ENCODE results near the gene CLEC1A.

CLEC1A gene

DNA sequence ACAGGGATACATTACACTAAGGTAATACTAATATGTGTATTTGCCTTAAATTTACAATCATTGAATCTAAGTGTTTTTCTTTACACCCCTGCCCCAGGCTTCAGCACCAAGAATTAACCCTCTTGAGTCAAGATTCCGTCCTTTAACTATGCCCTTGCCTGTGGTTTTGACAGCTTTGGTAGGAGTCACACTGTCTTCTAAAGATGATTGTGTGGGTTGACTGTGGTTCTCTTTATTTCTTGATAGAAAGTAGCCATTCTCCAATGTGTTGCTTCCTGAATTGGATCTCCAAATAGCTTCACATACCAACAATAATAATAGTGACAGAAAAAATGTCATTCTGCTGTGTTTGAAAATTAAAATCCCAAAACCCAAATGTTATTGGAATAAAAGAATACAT is 27.6 kb upstream of the CLEC1A start:
- WGBS, 2 experiments = 100% methylated on average over 1 of the region's 1 CpG
- Histone ChIP-seq H3K4me3 (ENCODE audit: insufficient read depth, low read depth, low read length) (no peak overlapping the region), H3K9me3 (ENCODE audit: control insufficient read depth, low read length) (no peaks in the 10 kb centered on the region), H3K4me1 (ENCODE audit: control insufficient read depth, insufficient read depth, low read length) (no peaks in the 10 kb centered on the region), H3K36me3 (ENCODE audit: control insufficient read depth, insufficient read depth, low read length) (no peaks in the 10 kb centered on the region), H3K27me3 (ENCODE audit: control insufficient read depth, insufficient read depth, low read length, poor library complexity, severe bottlenecking) (no peaks in the 10 kb centered on the region), H3K27ac (ENCODE audit: insufficient read depth, low read depth, low read length, poor library complexity, severe bottlenecking) (no peak overlapping the region)

DNA sequence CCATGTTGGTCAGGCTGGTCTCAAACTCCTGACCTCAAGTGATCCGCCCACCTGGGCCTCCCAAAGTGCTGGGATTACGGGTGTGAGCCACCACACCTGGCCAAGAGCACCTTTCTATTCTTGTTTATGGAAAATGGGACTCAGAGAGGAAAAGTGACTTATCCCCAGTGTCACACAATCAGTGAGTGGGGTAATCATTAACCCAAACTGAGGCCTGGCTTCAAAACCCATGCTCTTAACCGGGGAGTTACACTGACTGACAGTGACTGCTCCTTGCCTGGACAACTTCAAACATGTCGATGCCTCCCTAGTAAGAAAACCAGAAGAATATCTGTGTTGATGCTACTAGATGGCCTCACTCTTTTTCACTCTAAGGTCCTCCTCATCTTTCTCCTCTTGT is 23.9 kb upstream of the CLEC1A start:
- no peaks in the 10 kb centered on the region for H3K36me3 ChIP-seq (ENCODE audit: control insufficient read depth, insufficient read depth, low read length)
- 81 to 88% methylated on average over 4 of the region's 4 CpGs for WGBS, 2 experiments
- no peak overlapping the region for H3K4me3 ChIP-seq (ENCODE audit: insufficient read depth, low read depth, low read length)
- H3K4me1 ChIP-seq (ENCODE audit: control insufficient read depth, insufficient read depth, low read length) = no peaks in the 10 kb centered on the region
- no peaks in the 10 kb centered on the region for H3K27me3 ChIP-seq (ENCODE audit: control insufficient read depth, insufficient read depth, low read length, poor library complexity, severe bottlenecking)
- H3K9me3 ChIP-seq (ENCODE audit: control insufficient read depth, low read length) = no peaks in the 10 kb centered on the region
- H3K27ac ChIP-seq (ENCODE audit: insufficient read depth, low read depth, low read length, poor library complexity, severe bottlenecking) = no peak overlapping the region

DNA sequence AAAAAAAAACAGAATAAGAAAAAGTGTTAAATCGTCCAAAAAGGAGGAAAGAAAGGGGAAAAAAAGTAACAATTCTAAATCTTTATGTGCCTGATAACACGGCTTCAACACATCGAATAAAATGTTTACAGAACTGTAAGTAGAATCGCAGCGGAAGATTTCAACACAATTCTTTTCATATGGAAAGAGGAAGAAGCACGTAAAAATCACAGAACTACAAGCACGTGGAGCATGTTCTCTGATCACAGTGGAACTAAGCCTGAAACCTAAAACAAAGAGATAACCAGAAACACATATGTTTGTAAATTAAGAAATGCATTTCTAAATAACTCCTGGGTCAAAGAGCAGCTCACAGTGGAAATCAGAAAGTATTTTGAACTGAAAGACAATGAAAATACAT is 22.5 kb upstream of the CLEC1A start:
- Histone ChIP-seq H3K9me3 (ENCODE audit: control insufficient read depth, low read length) (no peaks in the 10 kb centered on the region), H3K4me3 (ENCODE audit: insufficient read depth, low read depth, low read length) (no peak overlapping the region), H3K36me3 (ENCODE audit: control insufficient read depth, insufficient read depth, low read length) (no peaks in the 10 kb centered on the region), H3K4me1 (ENCODE audit: control insufficient read depth, insufficient read depth, low read length) (no peaks in the 10 kb centered on the region), H3K27ac (ENCODE audit: insufficient read depth, low read depth, low read length, poor library complexity, severe bottlenecking) (no peak overlapping the region), H3K27me3 (ENCODE audit: control insufficient read depth, insufficient read depth, low read length, poor library complexity, severe bottlenecking) (no peaks in the 10 kb centered on the region)
- 88 to 94% methylated on average over 5 to 7 of the region's 7 CpGs for WGBS, 2 experiments

DNA sequence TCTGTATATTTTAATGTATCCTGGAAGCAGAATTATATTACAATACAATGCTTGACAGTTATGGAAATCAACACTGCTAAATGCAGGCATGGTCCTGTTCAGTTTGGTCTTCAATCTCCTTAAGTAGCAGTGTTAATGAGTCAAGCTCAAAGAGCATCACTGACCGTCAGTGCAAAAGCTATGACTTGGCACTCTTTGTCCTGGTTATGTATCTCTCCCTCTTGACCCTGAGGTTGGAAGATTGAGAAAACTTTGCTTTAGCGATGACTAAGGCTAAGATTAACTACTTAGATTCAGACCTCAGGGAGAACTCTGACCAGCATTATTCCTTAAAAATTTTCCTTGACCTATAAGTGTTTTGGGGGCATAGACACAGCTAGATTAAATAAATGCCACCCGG is 20.3 kb upstream of the CLEC1A start:
- H3K36me3 ChIP-seq (ENCODE audit: control insufficient read depth, insufficient read depth, low read length) = no peaks in the 10 kb centered on the region
- H3K4me1 ChIP-seq (ENCODE audit: control insufficient read depth, insufficient read depth, low read length) = no peaks in the 10 kb centered on the region
- H3K27me3 ChIP-seq (ENCODE audit: control insufficient read depth, insufficient read depth, low read length, poor library complexity, severe bottlenecking) = no peaks in the 10 kb centered on the region
- H3K27ac ChIP-seq (ENCODE audit: insufficient read depth, low read depth, low read length, poor library complexity, severe bottlenecking) = no peak overlapping the region
- no peak overlapping the region for H3K4me3 ChIP-seq (ENCODE audit: insufficient read depth, low read depth, low read length)
- 88 to 97% methylated on average over 2 to 3 of the region's 3 CpGs for whole genome bisulfite sequencing, 2 experiments
- no peaks in the 10 kb centered on the region for H3K9me3 ChIP-seq (ENCODE audit: control insufficient read depth, low read length)

DNA sequence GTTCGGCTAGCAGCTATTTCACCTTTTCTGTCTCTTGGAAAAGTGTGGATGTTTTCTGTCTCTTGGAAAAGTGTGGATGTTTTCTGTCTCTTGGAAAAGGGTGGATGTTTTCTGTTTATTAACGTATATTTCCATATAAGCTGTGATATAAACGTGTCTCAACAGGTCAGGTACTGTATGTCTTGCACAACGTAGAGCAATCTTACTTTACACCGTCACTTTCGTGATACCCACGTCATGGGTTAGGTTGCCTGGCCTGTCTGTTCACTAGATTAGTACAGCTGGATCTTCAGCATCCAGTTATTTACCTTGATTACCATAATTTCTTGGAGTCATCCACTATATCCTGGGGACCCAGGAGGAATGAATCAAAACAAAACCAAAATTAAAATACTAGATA is 17.1 kb upstream of the CLEC1A start:
- Histone ChIP-seq H3K36me3 (ENCODE audit: control insufficient read depth, insufficient read depth, low read length) (no peaks in the 10 kb centered on the region), H3K9me3 (ENCODE audit: control insufficient read depth, low read length) (no peaks in the 10 kb centered on the region), H3K4me3 (ENCODE audit: insufficient read depth, low read depth, low read length) (no peak overlapping the region), H3K27me3 (ENCODE audit: control insufficient read depth, insufficient read depth, low read length, poor library complexity, severe bottlenecking) (no peaks in the 10 kb centered on the region), H3K4me1 (ENCODE audit: control insufficient read depth, insufficient read depth, low read length) (no peaks in the 10 kb centered on the region), H3K27ac (ENCODE audit: insufficient read depth, low read depth, low read length, poor library complexity, severe bottlenecking) (no peak overlapping the region)
- 94 to 96% methylated on average over 7 of the region's 7 CpGs for WGBS, 2 experiments

DNA sequence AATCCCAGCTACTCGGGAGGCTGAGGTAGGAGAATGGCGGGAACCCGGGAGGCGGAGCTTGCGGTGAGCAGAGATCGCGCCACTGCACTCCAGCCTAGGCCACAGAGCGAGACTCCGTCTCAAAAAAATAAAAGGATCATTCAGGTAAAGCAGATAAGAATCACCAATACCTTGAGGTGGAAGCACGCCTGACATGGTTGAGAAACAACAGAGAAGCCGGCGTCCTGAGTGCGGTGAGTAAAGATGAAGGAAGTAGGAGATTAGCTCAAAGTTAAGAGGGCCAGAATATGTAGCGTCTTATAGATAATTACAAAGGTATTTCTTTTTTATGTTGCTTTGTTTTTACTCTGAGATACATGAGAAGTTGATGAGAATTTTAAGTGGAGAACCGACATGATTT is 16.5 kb upstream of the CLEC1A start:
- H3K9me3 ChIP-seq (ENCODE audit: control insufficient read depth, low read length) = no peaks in the 10 kb centered on the region
- H3K4me3 ChIP-seq (ENCODE audit: insufficient read depth, low read depth, low read length) = no peak overlapping the region
- no peaks in the 10 kb centered on the region for H3K27me3 ChIP-seq (ENCODE audit: control insufficient read depth, insufficient read depth, low read length, poor library complexity, severe bottlenecking)
- no peaks in the 10 kb centered on the region for H3K36me3 ChIP-seq (ENCODE audit: control insufficient read depth, insufficient read depth, low read length)
- WGBS, 2 experiments = 90 to 92% methylated on average over 15 of the region's 15 CpGs
- no peak overlapping the region for H3K27ac ChIP-seq (ENCODE audit: insufficient read depth, low read depth, low read length, poor library complexity, severe bottlenecking)
- H3K4me1 ChIP-seq (ENCODE audit: control insufficient read depth, insufficient read depth, low read length) = no peaks in the 10 kb centered on the region

DNA sequence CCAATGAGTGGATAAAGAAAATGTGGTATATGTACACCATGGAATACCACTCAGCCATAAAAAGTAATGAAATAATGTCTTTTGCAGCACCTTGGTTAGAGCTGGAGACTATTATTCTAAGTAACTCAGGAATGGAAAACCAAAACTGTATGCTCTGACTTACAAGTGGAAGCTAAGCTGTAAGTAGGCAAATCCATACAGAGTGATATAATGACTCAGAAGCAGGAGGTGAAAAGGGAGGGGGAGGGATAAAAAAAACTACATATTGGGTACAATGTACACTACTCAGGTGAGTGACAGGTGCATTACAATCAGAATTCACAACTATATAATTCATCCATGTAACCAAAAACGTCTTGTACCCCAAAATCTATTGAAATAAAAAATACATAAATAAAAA is 15.1 kb upstream of the CLEC1A start:
- Histone ChIP-seq H3K36me3 (ENCODE audit: control insufficient read depth, insufficient read depth, low read length) (no peaks in the 10 kb centered on the region), H3K4me1 (ENCODE audit: control insufficient read depth, insufficient read depth, low read length) (no peaks in the 10 kb centered on the region), H3K4me3 (ENCODE audit: insufficient read depth, low read depth, low read length) (no peak overlapping the region), H3K27ac (ENCODE audit: insufficient read depth, low read depth, low read length, poor library complexity, severe bottlenecking) (no peak overlapping the region), H3K9me3 (ENCODE audit: control insufficient read depth, low read length) (no peaks in the 10 kb centered on the region), H3K27me3 (ENCODE audit: control insufficient read depth, insufficient read depth, low read length, poor library complexity, severe bottlenecking) (no peaks in the 10 kb centered on the region)
- no CpG with 5 or more reads among the region's 1 CpG for WGBS, 2 experiments

DNA sequence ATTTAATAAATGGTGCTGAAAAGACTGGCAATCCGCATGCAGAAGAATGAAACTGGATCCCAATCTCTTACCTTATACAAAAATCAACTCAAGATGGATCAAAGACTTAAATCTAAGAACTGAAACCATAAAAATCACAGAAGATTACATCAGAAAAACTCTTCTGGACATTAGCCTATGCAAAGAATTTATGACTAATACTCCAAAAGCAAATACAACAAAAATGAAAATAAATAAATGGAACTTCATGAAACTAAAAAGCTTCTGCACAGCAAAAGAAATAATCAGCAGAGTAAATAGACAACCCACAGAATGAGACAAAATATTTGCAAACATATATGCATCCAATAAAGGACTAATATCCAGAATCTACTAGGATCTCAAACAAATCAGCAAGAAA is 14.3 kb upstream of the CLEC1A start:
- no peaks in the 10 kb centered on the region for H3K9me3 ChIP-seq (ENCODE audit: control insufficient read depth, low read length)
- no peaks in the 10 kb centered on the region for H3K27me3 ChIP-seq (ENCODE audit: control insufficient read depth, insufficient read depth, low read length, poor library complexity, severe bottlenecking)
- no peaks in the 10 kb centered on the region for H3K36me3 ChIP-seq (ENCODE audit: control insufficient read depth, insufficient read depth, low read length)
- H3K4me3 ChIP-seq (ENCODE audit: insufficient read depth, low read depth, low read length) = no peak overlapping the region
- 94% methylated on average over 1 of the region's 1 CpG for whole genome bisulfite sequencing, 2 experiments
- H3K27ac ChIP-seq (ENCODE audit: insufficient read depth, low read depth, low read length, poor library complexity, severe bottlenecking) = no peak overlapping the region
- no peaks in the 10 kb centered on the region for H3K4me1 ChIP-seq (ENCODE audit: control insufficient read depth, insufficient read depth, low read length)

DNA sequence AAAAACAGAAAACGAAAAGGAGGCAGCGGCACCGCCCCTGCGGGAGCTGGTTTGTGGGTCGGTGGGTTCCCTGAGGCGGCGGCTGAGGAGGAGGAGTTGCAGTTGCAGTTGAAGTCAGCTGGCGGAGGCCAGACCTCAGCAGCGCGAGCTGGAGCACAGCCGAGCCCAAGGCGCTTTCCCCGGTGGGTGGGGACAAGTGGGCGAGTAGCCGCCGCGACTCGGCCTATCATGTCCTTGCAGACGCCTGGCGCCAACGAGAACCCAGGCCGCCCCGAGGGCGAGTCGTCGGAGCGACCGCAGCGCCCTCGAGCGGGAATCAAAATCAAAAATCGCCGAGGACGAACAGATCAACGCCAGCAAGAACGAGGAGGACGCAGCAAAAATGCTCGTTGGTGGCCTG is 12.7 kb upstream of the CLEC1A start:
- WGBS, 2 experiments = 92 to 94% methylated on average over 38 of the region's 38 CpGs
- Histone ChIP-seq H3K27me3 (ENCODE audit: control insufficient read depth, insufficient read depth, low read length, poor library complexity, severe bottlenecking) (no peaks in the 10 kb centered on the region), H3K36me3 (ENCODE audit: control insufficient read depth, insufficient read depth, low read length) (no peaks in the 10 kb centered on the region), H3K9me3 (ENCODE audit: control insufficient read depth, low read length) (no peaks in the 10 kb centered on the region), H3K4me1 (ENCODE audit: control insufficient read depth, insufficient read depth, low read length) (no peaks in the 10 kb centered on the region), H3K4me3 (ENCODE audit: insufficient read depth, low read depth, low read length) (no peak overlapping the region), H3K27ac (ENCODE audit: insufficient read depth, low read depth, low read length, poor library complexity, severe bottlenecking) (no peak overlapping the region)

DNA sequence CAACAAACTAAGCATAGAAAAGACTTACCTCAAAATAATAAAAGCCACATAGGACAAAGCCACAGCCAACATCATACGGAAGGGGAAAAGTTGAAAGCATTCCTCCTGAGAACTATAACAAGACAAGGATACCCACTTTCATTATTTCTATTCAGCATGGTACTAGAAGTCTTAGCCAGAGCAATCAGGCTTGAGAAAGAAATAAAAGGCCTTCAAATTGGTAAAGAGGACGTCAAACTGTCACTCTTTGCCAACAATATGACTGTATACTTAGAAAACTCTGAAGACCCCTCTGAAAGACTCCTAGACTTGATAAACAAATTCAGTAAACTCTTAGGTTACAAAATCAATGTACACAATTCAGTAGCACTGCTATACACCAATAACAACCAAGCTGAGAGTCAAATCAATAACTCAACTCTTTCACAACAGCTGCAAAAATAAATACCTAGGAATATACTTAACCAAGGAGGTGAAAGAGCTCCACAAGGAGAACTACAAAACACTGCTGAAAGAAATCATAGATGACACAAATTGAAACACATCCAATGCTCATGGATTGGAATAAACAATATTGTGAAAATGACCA is 11.6 kb upstream of the CLEC1A start:
- no peak overlapping the region for H3K27ac ChIP-seq (ENCODE audit: insufficient read depth, low read depth, low read length, poor library complexity, severe bottlenecking)
- 94% methylated on average over 2 of the region's 2 CpGs for WGBS, 2 experiments
- no peaks in the 10 kb centered on the region for H3K9me3 ChIP-seq (ENCODE audit: control insufficient read depth, low read length)
- H3K4me1 ChIP-seq (ENCODE audit: control insufficient read depth, insufficient read depth, low read length) = no peaks in the 10 kb centered on the region
- no peak overlapping the region for H3K4me3 ChIP-seq (ENCODE audit: insufficient read depth, low read depth, low read length)
- no peaks in the 10 kb centered on the region for H3K27me3 ChIP-seq (ENCODE audit: control insufficient read depth, insufficient read depth, low read length, poor library complexity, severe bottlenecking)
- no peaks in the 10 kb centered on the region for H3K36me3 ChIP-seq (ENCODE audit: control insufficient read depth, insufficient read depth, low read length)

DNA sequence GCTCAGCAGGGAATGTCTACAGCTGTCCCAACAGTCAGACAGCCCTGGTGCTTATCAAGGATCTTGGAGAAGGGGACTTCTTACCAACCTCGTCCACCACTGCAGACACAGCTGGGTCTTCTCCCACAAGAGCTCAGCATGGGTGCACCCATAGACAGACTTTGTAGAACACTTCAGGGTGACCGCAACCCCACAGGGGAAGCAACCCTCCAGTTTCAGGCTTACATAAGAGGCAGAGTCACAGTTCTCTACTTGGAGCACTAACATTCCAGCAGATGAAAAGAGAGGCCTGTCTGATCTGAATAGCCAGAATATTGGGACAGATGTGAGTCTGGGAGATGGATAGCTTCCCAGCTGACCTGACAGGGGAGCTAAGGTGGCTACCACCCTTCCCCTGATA is 3.5 kb upstream of the CLEC1A start:
- no peaks in the 10 kb centered on the region for H3K9me3 ChIP-seq (ENCODE audit: control insufficient read depth, low read length)
- WGBS, 2 experiments = 92% methylated on average over 2 of the region's 2 CpGs

More for the DNA sequence above, 3.5 kb upstream of the CLEC1A start:
- peaks cover 6% of the 10 kb centered on the region for H3K4me1 ChIP-seq (ENCODE audit: control insufficient read depth, insufficient read depth, low read length)
- H3K27ac ChIP-seq (ENCODE audit: insufficient read depth, low read depth, low read length, poor library complexity, severe bottlenecking) = no peak overlapping the region
- H3K4me3 ChIP-seq (ENCODE audit: insufficient read depth, low read depth, low read length) = no peak overlapping the region
- no peaks in the 10 kb centered on the region for H3K36me3 ChIP-seq (ENCODE audit: control insufficient read depth, insufficient read depth, low read length)
- no peaks in the 10 kb centered on the region for H3K27me3 ChIP-seq (ENCODE audit: control insufficient read depth, insufficient read depth, low read length, poor library complexity, severe bottlenecking)
